Neuron (in vitro differentiated cells): Measurements from ENCODE around the gene ASCL2.

Experiments
- H2AFZ ChIP-seq: one replicate; pipeline ENCODE4 v1.6.1; 2013; ENCODE audit warnings: low read depth, mild to moderate bottlenecking, inconsistent platforms, low read length, moderate library complexity
- H3K27me3 ChIP-seq: one replicate; pipeline ENCODE4 v1.6.1; 2013; ENCODE audit warnings: low read length; ENCODE audit not compliant: insufficient read depth
- H3K36me3 ChIP-seq: one replicate; pipeline ENCODE4 v1.6.1; 2013; ENCODE audit warnings: low read length; ENCODE audit not compliant: insufficient read depth
- H3K4me1 ChIP-seq: one replicate; pipeline ENCODE4 v1.6.1; 2013; ENCODE audit warnings: low read length; ENCODE audit not compliant: insufficient read depth
- H3K4me3 ChIP-seq: 2 replicates; pipeline ENCODE4 v1.5.1; 2013; ENCODE audit warnings: mild to moderate bottlenecking, low read length, moderate library complexity
- H3K9me3 ChIP-seq: one replicate; pipeline ENCODE4 v1.6.1; 2013; ENCODE audit warnings: low read length

The ASCL2 gene

GRCh38 chr11:2304506-2305139 is 34.2 kb upstream of the ASCL2 start:
- Histone ChIP-seq H3K27me3 (no peaks in the 10 kb centered on the region), H3K36me3 (no peaks in the 10 kb centered on the region), H3K9me3 (no peaks in the 10 kb centered on the region), H3K4me1 (no peaks in the 10 kb centered on the region), H3K4me3 (no peak overlapping the region), H2AFZ (no peak overlapping the region)

GRCh38 chr11:2303627-2304505 is 33.5 kb upstream of the ASCL2 start:
- no peaks in the 10 kb centered on the region for H3K4me1 ChIP-seq
- H3K4me3 ChIP-seq, result no peak overlapping the region
- H2AFZ ChIP-seq, result no peak overlapping the region
- no peaks in the 10 kb centered on the region for H3K9me3 ChIP-seq
- H3K36me3 ChIP-seq, result no peaks in the 10 kb centered on the region
- H3K27me3 ChIP-seq, result no peaks in the 10 kb centered on the region

- Histone ChIP-seq H3K27me3 (no peaks in the 10 kb centered on the region), H3K36me3 (no peaks in the 10 kb centered on the region), H2AFZ (no peak overlapping the region), H3K4me1 (no peaks in the 10 kb centered on the region), H3K9me3 (no peaks in the 10 kb centered on the region), H3K4me3 (no peak overlapping the region)
Observed at GRCh38 chr11:2302896-2303626, 32.7 kb upstream of the ASCL2 start.

- Histone ChIP-seq H3K36me3 (no peaks in the 10 kb centered on the region), H2AFZ (no peak overlapping the region), H3K4me1 (no peaks in the 10 kb centered on the region), H3K4me3 (no peak overlapping the region), H3K27me3 (no peaks in the 10 kb centered on the region), H3K9me3 (no peaks in the 10 kb centered on the region)
Observed at GRCh38 chr11:2302306-2302895, 32.0 kb upstream of the ASCL2 start.

GRCh38 chr11:2301631-2302305 is 31.4 kb upstream of the ASCL2 start, which contains the start of the genes C11orf21 and TSPAN32:
C11orf21 (minus strand) TSS chr11:2301918; CDS start chr11:2301808, 110 bp downstream.
TSPAN32 (plus strand) TSS chr11:2302013; CDS start chr11:2302150, 137 bp downstream.
- Histone ChIP-seq H3K27me3 (peaks cover 4% of the 10 kb centered on the region), H3K9me3 (no peaks in the 10 kb centered on the region), H3K4me1 (no peaks in the 10 kb centered on the region), H3K4me3 (no peak within 1 kb of the TSS), H2AFZ (no peak within 1 kb of the TSS), H3K36me3 (no peaks in the 10 kb centered on the region)

- Histone ChIP-seq H3K36me3 (no peaks in the 10 kb centered on the region), H3K9me3 (no peaks in the 10 kb centered on the region), H3K4me1 (no peaks in the 10 kb centered on the region), H3K27me3 (peaks cover 7% of the 10 kb centered on the region), H3K4me3 (no peak overlapping the region), H2AFZ (no peak overlapping the region)
Observed at GRCh38 chr11:2300936-2301630, 30.7 kb upstream of the ASCL2 start.

GRCh38 chr11:2300290-2300935 is 30.0 kb upstream of the ASCL2 start:
- Histone ChIP-seq H2AFZ (no peak overlapping the region), H3K27me3 (peaks cover 8% of the 10 kb centered on the region), H3K4me1 (no peaks in the 10 kb centered on the region), H3K9me3 (no peaks in the 10 kb centered on the region), H3K4me3 (no peak overlapping the region), H3K36me3 (no peaks in the 10 kb centered on the region)

- H3K4me3 ChIP-seq, result no peak overlapping the region
- no peaks in the 10 kb centered on the region for H3K36me3 ChIP-seq
- H2AFZ ChIP-seq, result no peak overlapping the region
- no peaks in the 10 kb centered on the region for H3K9me3 ChIP-seq
- no peaks in the 10 kb centered on the region for H3K4me1 ChIP-seq
- H3K27me3 ChIP-seq, result peaks cover 8% of the 10 kb centered on the region
Observed at GRCh38 chr11:2299773-2300172, 29.4 kb upstream of the ASCL2 start.

GRCh38 chr11:2298795-2299761 is 28.7 kb upstream of the ASCL2 start:
- Histone ChIP-seq H3K9me3 (no peaks in the 10 kb centered on the region), H3K4me1 (no peaks in the 10 kb centered on the region)

GRCh38 chr11:2298131-2298794 is 27.9 kb upstream of the ASCL2 start:
- H3K9me3 ChIP-seq, result no peaks in the 10 kb centered on the region
- H3K4me3 ChIP-seq, result no peak overlapping the region
- H3K36me3 ChIP-seq, result no peaks in the 10 kb centered on the region
- H2AFZ ChIP-seq, result no peak overlapping the region
- H3K4me1 ChIP-seq, result no peaks in the 10 kb centered on the region
- peaks cover 10% of the 10 kb centered on the region for H3K27me3 ChIP-seq

More at GRCh38 chr11:2298795-2299761, 28.7 kb upstream of the ASCL2 start:
- H3K27me3 ChIP-seq, result peaks cover 8% of the 10 kb centered on the region
- H2AFZ ChIP-seq, result no peak overlapping the region
- H3K36me3 ChIP-seq, result no peaks in the 10 kb centered on the region
- H3K4me3 ChIP-seq, result no peak overlapping the region
